ENCODE measurements around the gene HYAL1. TPM values are rescaled to one million over a fixed set of nuclear protein-coding genes. Genes with fewer than 3 reads are reported as not detected.

HYAL1 gene
- total RNA-seq, 3 donors from 2014 or later: 3.5 to 16.1 (median 4.8) TPM

- Histone ChIP-seq H3K9me3 (no peaks in the 10 kb centered on the region), H3K27me3 (no peaks in the 10 kb centered on the region), H3K4me1 (peaks cover 17 to 46% of the 10 kb centered on the region in 2 donors), H3K36me3 (no peaks in the 10 kb centered on the region), H3K27ac (peak within 1 kb of the TSS; percentile 94 to 100), H3K4me3 (peak within 1 kb of the TSS; percentile 40 to 51 (median 47))
- intact Hi-C loops (cut with DNase I; ENCODE audit: low total_unique reads): no loop called here
- no peak for TF ChIP-seq POLR2A (IDR thresholded peaks at IDR 0.05)
- no peak for TF ChIP-seq CTCF (IDR thresholded peaks at IDR 0.05)
- TF ChIP-seq POLR2AphosphoS5 (IDR thresholded peaks at IDR 0.05): no peak
- peak in 1 of 2 donors; percentile 67 for DNase-seq (ENCODE audit: low spot score in 2 of 2)
These were observed 34.5 kb downstream of the HYAL1 start, which contains the start of gene SEMA3B for GRCh38 chr3:50268703-50269451. TSS of gene SEMA3B (plus strand) at chr3:50269147. CDS start at chr3:50269241, 94 bp downstream.

- Histone ChIP-seq H3K27me3 (no peaks in the 10 kb centered on the region), H3K36me3 (no peaks in the 10 kb centered on the region), H3K27ac (peak overlapping the region; percentile 94 to 100), H3K4me3 (peak overlapping the region; percentile 40 to 51 (median 47)), H3K9me3 (no peaks in the 10 kb centered on the region), H3K4me1 (peaks cover 17 to 47% of the 10 kb centered on the region in 2 donors)
- no peak for DNase-seq (ENCODE audit: low spot score in 2 of 2)
- TF ChIP-seq CTCF (IDR thresholded peaks at IDR 0.05): no peak
- no peak for TF ChIP-seq POLR2AphosphoS5 (IDR thresholded peaks at IDR 0.05)
- no peak for TF ChIP-seq POLR2A (IDR thresholded peaks at IDR 0.05)
- intact Hi-C loops (cut with DNase I; ENCODE audit: low total_unique reads): no loop called here
These were observed 35.1 kb downstream of the HYAL1 start for GRCh38 chr3:50268276-50268675.

GRCh38 chr3:50267280-50267913, 36.0 kb downstream of the HYAL1 start:
- intact Hi-C loops (cut with DNase I; ENCODE audit: low total_unique reads): no loop called here
- no peak for TF ChIP-seq POLR2AphosphoS5 (IDR thresholded peaks at IDR 0.05)
- TF ChIP-seq CTCF (IDR thresholded peaks at IDR 0.05): no peak
- no peak for TF ChIP-seq POLR2A (IDR thresholded peaks at IDR 0.05)
- no peaks in the 10 kb centered on the region for H3K36me3 ChIP-seq
- no peak for DNase-seq (ENCODE audit: low spot score in 2 of 2)
- H3K4me3 ChIP-seq: peak overlapping the region; percentile 47 to 66 (median 51)
- H3K27ac ChIP-seq: peak overlapping the region; percentile 94 to 100
- peaks cover 17 to 47% of the 10 kb centered on the region in 2 donors for H3K4me1 ChIP-seq
- H3K9me3 ChIP-seq: no peaks in the 10 kb centered on the region
- H3K27me3 ChIP-seq: no peaks in the 10 kb centered on the region

GRCh38 chr3:50266836-50267235, 36.5 kb downstream of the HYAL1 start:
- peaks cover 17 to 47% of the 10 kb centered on the region in 2 donors for H3K4me1 ChIP-seq
- TF ChIP-seq POLR2AphosphoS5 (IDR thresholded peaks at IDR 0.05) (no peak), POLR2A (IDR thresholded peaks at IDR 0.05) (no peak), CTCF (IDR thresholded peaks at IDR 0.05) (no peak)
- H3K4me3 ChIP-seq: peak overlapping the region; percentile 47 to 66 (median 51)
- no peaks in the 10 kb centered on the region for H3K9me3 ChIP-seq
- H3K27ac ChIP-seq: peak overlapping the region; percentile 94 to 100
- DNase-seq (ENCODE audit: low spot score in 2 of 2): no peak
- intact Hi-C loops (cut with DNase I; ENCODE audit: low total_unique reads): no loop called here
- no peaks in the 10 kb centered on the region for H3K27me3 ChIP-seq
- no peaks in the 10 kb centered on the region for H3K36me3 ChIP-seq

- no peaks in the 10 kb centered on the region for H3K36me3 ChIP-seq
- no peak for TF ChIP-seq CTCF (IDR thresholded peaks at IDR 0.05)
- no peak for TF ChIP-seq POLR2A (IDR thresholded peaks at IDR 0.05)
- TF ChIP-seq POLR2AphosphoS5 (IDR thresholded peaks at IDR 0.05): no peak
- no peaks in the 10 kb centered on the region for H3K9me3 ChIP-seq
- H3K27me3 ChIP-seq: no peaks in the 10 kb centered on the region
- no peak for DNase-seq (ENCODE audit: low spot score in 2 of 2)
- peaks cover 21 to 51% of the 10 kb centered on the region in 2 donors for H3K4me1 ChIP-seq
- intact Hi-C loops (cut with DNase I; ENCODE audit: low total_unique reads): no loop called here
- peak overlapping the region; percentile 94 to 100 for H3K27ac ChIP-seq
- H3K4me3 ChIP-seq: no peak overlapping the region
These were observed 37.4 kb downstream of the HYAL1 start for GRCh38 chr3:50266017-50266416.

Data from breast epithelium (tissue), 4 donors.